ENCODE results near the gene GORASP2.

GRCh38 chr2:170969872-170970496, 40.9 kb downstream of the GORASP2 start:
- TF ChIP-seq MYC (IDR thresholded peaks at IDR 0.05; ENCODE audit: low read depth, low read length): no peak
- no peak for TF ChIP-seq CTCF (IDR thresholded peaks at IDR 0.05; ENCODE audit: low read depth, low read length)
- no peak for TF ChIP-seq POLR2A (IDR thresholded peaks at IDR 0.05; ENCODE audit: extremely low read depth, insufficient read length)
